SK-N-SH (cell line): ENCODE results near the gene AGBL3. TPM values are rescaled to one million over a fixed set of nuclear protein-coding genes. Genes with fewer than 3 reads are reported as not detected.

Experiments
- CTCF ChIA-PET: fragments of 300-600, 350-600 bp; formaldehyde crosslinking; extraction: SDS; loops from one replicate; lab custom pipeline; 2021; lab: Yijun Ruan, JAX
- POLR2A ChIA-PET: fragments of 350-600 bp; sonication (Branson Sonifier 250); formaldehyde crosslinking; extraction: SDS; loops from one replicate; lab custom pipeline; 2020; ENCODE audit warnings: antibody characterized with exemption, inconsistent platforms; lab: Yijun Ruan, JAX
- DNase-seq: peaks from one replicate; pipeline ENCODE4 v3.0.0; 2012
- H2AFZ ChIP-seq: fragments of 200-600 bp; sonication (generic); 2 replicates; pipeline ENCODE4 v1.8.1; 2016; ENCODE audit warnings: antibody characterized with exemption, mild to moderate bottlenecking, low read depth
- H3F3A ChIP-seq: fragments of 200-600 bp; sonication (generic); replicated peaks from 2 replicates; pipeline ENCODE3; 2016; ENCODE audit warnings: antibody characterized with exemption, mild to moderate bottlenecking; ENCODE audit not compliant: insufficient read depth
- H3K27ac ChIP-seq, 2 experiments: fragments of 200-500 bp in 1 of 2; fragments of 200-600 bp in 1 of 2; sonication (Bioruptor generic) in 1 of 2; sonication (generic), shearing (Covaris generic) in 1 of 2; 2 replicates each; pipeline versions ENCODE4 v1.5.1 to v1.6.1; 2014 to 2016; ENCODE audit warnings: low read depth in 2 of 2, inconsistent platforms in 1 of 2, low read length in 1 of 2, mild to moderate bottlenecking in 1 of 2, mixed read lengths in 1 of 2
- H3K27me3 ChIP-seq: fragments of 200-600 bp; sonication (generic), shearing (Covaris generic); 2 replicates; pipeline ENCODE4 v1.6.1; 2016; ENCODE audit warnings: mixed run types; ENCODE audit not compliant: insufficient read depth
- H3K36me3 ChIP-seq, 2 experiments: fragments of 200-500 bp in 1 of 2; fragments of 200-600 bp in 1 of 2; sonication (Bioruptor generic) in 1 of 2; sonication (generic) in 1 of 2; replicated peaks in 1 of 2; 2 replicates each; pipeline versions ENCODE3 to v1.5.1; 2014 to 2016; ENCODE audit warnings: low read length in 1 of 2, mild to moderate bottlenecking in 1 of 2; ENCODE audit not compliant: insufficient read depth in 2 of 2, control insufficient read depth in 1 of 2
- H3K4me1 ChIP-seq, 2 experiments: fragments of 200-500 bp in 1 of 2; fragments of 200-600 bp in 1 of 2; sonication (Bioruptor generic) in 1 of 2; sonication (generic), shearing (Covaris generic) in 1 of 2; 2 replicates each; pipeline versions ENCODE4 v1.5.1 to v1.6.1; 2014 to 2016; ENCODE audit warnings: low read depth in 1 of 2, low read length in 1 of 2, mixed run types in 1 of 2; ENCODE audit not compliant: insufficient read depth in 2 of 2, control insufficient read depth in 1 of 2
- H3K4me2 ChIP-seq: fragments of 200-600 bp; sonication (generic), shearing (Covaris generic); 2 replicates; pipeline ENCODE4 v1.6.1; 2017; ENCODE audit warnings: mixed run types
- H3K4me3 ChIP-seq, 2 experiments: fragments of 200-500 bp in 1 of 2; fragments of 200-600 bp in 1 of 2; sonication (Bioruptor generic) in 1 of 2; sonication (generic), shearing (Covaris generic) in 1 of 2; 2 replicates each; pipeline versions ENCODE4 v1.5.1 to v1.8.1; 2014 to 2016; ENCODE audit warnings: low read depth in 2 of 2, inconsistent platforms in 1 of 2, low read length in 1 of 2, mild to moderate bottlenecking in 1 of 2, mixed read lengths in 1 of 2, moderate library complexity in 1 of 2
- H3K79me2 ChIP-seq: fragments of 200-600 bp; sonication (generic); 2 replicates; pipeline ENCODE4 v1.8.1; 2017; ENCODE audit warnings: mild to moderate bottlenecking; ENCODE audit not compliant: insufficient read depth
- H3K9ac ChIP-seq: fragments of 200-600 bp; sonication (generic); 2 replicates; pipeline ENCODE4 v1.6.1; 2017; ENCODE audit warnings: mixed run types
- H3K9me2 ChIP-seq: fragments of 200-600 bp; sonication (generic); 2 replicates; pipeline ENCODE4 v1.6.1; 2017; ENCODE audit warnings: mixed run types
- H3K9me3 ChIP-seq: fragments of 200-600 bp; sonication (generic); 2 replicates; pipeline ENCODE4 v1.6.1; 2017; ENCODE audit warnings: mixed run types, mild to moderate bottlenecking, moderate library complexity
- H4K20me1 ChIP-seq: fragments of 200-600 bp; sonication (generic); 2 replicates; pipeline ENCODE4 v1.6.1; 2017; ENCODE audit warnings: mild to moderate bottlenecking, mixed run types; ENCODE audit not compliant: insufficient read depth
- CHD2 ChIP-seq: fragments of 150-350 bp; IDR thresholded peaks from 2 replicates; pipeline ENCODE4 v1.6.1; 2018; ENCODE audit warnings: low read length; ENCODE audit not compliant: partially characterized antibody
- EP300 ChIP-seq, 2 experiments: IDR thresholded peaks; 2 replicates each; pipeline versions ENCODE4 v1.4.0 to v1.6.1; 2012; ENCODE audit warnings: borderline replicate concordance in 1 of 2, low read depth in 1 of 2, low read length in 1 of 2
- EZH2phosphoT487 ChIP-seq: fragments of 200-600 bp; sonication (generic); IDR thresholded peaks from 2 replicates; pipeline ENCODE4 v1.6.1; 2017; ENCODE audit warnings: low read depth, mixed run types, mild to moderate bottlenecking, antibody characterized with exemption, moderate library complexity, borderline replicate concordance
- FOSL2 ChIP-seq: IDR thresholded peaks from 2 replicates; pipeline ENCODE4 v1.4.0; 2012; ENCODE audit warnings: low read depth, mild to moderate bottlenecking, moderate library complexity, borderline replicate concordance
- FOXM1 ChIP-seq: IDR thresholded peaks from 2 replicates; pipeline ENCODE4 v1.4.0; 2012; ENCODE audit warnings: low read depth, mild to moderate bottlenecking
- GABPA ChIP-seq: IDR thresholded peaks from 2 replicates; pipeline ENCODE4 v1.4.0; 2012; ENCODE audit warnings: low read depth, mild to moderate bottlenecking
- GATA2 ChIP-seq: sonication (generic); formaldehyde crosslinking; IDR thresholded peaks from 2 replicates; pipeline ENCODE4 v1.5.0; 2020; ENCODE audit warnings: mild to moderate bottlenecking, missing genetic modification reagents
- MEF2A ChIP-seq: IDR thresholded peaks from 2 replicates; pipeline ENCODE4 v1.4.0; 2012; ENCODE audit warnings: low read depth, borderline replicate concordance
- MXI1 ChIP-seq: IDR thresholded peaks from 2 replicates; pipeline ENCODE4 v1.6.1; 2012; ENCODE audit warnings: mild to moderate bottlenecking, low read depth, low read length, improper control_type of control experiment
- RAD21 ChIP-seq: IDR thresholded peaks from 2 replicates; pipeline ENCODE4 v1.6.1; 2012; ENCODE audit warnings: mild to moderate bottlenecking, low read length
- RCOR1 ChIP-seq: fragments of 150-350 bp; IDR thresholded peaks from 2 replicates; pipeline ENCODE4 v1.6.1; 2017; ENCODE audit warnings: antibody characterized with exemption, low read length
- TAF1 ChIP-seq: IDR thresholded peaks from 2 replicates; pipeline ENCODE4 v1.6.1; 2012; ENCODE audit warnings: low read depth, mild to moderate bottlenecking, low read length, moderate library complexity, borderline replicate concordance
- TEAD4 ChIP-seq: IDR thresholded peaks from 2 replicates; pipeline ENCODE4 v1.4.0; 2012; ENCODE audit warnings: mild to moderate bottlenecking, borderline replicate concordance; ENCODE audit not compliant: insufficient read depth
- YY1 ChIP-seq: IDR thresholded peaks from 2 replicates; pipeline ENCODE4 v1.4.0; 2012; ENCODE audit warnings: low read depth, mild to moderate bottlenecking
- WGBS: methylation state at CpG from one replicate; pipeline ENCODE4 v1.1.6; 2017; ENCODE audit warnings: low lambda C conversion rate; 5-methylcytosine and 5-hydroxymethylcytosine counted together
- polyA plus RNA-seq, 3 experiments: library from polyadenylated mRNA; depleted of rRNA; stranded (reverse); fragments of >200 nt; gene quantifications; 2 replicates each; pipeline ENCODE4 v1.2.3, GENCODE V29; 2012
- TF ChIP-seq, protein P1 (sequence below): IDR thresholded peaks from 2 replicates; pipeline ENCODE4 v1.6.1; 2012; ENCODE audit warnings: mild to moderate bottlenecking, low read depth, low read length, moderate library complexity
- TF ChIP-seq, protein P2 (sequence below): fragments of 200-600 bp; sonication (generic); IDR thresholded peaks from 2 replicates; pipeline ENCODE4 v1.6.1; 2017; ENCODE audit warnings: antibody characterized with exemption, mild to moderate bottlenecking, moderate library complexity

AGBL3 gene
- polyA plus RNA-seq, 1 of the 3 experiments (the other 2 are of a cell fraction), result 0.35 TPM

GRCh38 chr7:135147899-135148721 is 161.8 kb downstream of the AGBL3 start, which contains the start of gene TMEM140:
TMEM140 (plus strand) TSS chr7:135148072; CDS start chr7:135164442, 16,370 bp downstream.
- H3K27ac ChIP-seq, result no peak within 1 kb of the TSS
- H3K27me3 ChIP-seq, result no peaks in the 10 kb centered on the region
- H3K9me2 ChIP-seq, result no peaks in the 10 kb centered on the region
- POLR2A ChIA-PET, result no interaction called here
- peak within 1 kb of the TSS in 1 of 2 experiments; percentile 30; a peak in 3 of 4 replicates for H3K4me3 ChIP-seq
- no peak for DNase-seq
- no peak within 1 kb of the TSS for H3K9ac ChIP-seq
- H3K9me3 ChIP-seq, result no peaks in the 10 kb centered on the region
- 67% methylated on average over 13 of the region's 13 CpGs for WGBS
- peak within 1 kb of the TSS; percentile 65 for H2AFZ ChIP-seq
- TF ChIP-seq GATA2 (CRISPR knock-in tag) (no peak), TAF1 (no peak)
- TF ChIP-seq, protein P1, sequence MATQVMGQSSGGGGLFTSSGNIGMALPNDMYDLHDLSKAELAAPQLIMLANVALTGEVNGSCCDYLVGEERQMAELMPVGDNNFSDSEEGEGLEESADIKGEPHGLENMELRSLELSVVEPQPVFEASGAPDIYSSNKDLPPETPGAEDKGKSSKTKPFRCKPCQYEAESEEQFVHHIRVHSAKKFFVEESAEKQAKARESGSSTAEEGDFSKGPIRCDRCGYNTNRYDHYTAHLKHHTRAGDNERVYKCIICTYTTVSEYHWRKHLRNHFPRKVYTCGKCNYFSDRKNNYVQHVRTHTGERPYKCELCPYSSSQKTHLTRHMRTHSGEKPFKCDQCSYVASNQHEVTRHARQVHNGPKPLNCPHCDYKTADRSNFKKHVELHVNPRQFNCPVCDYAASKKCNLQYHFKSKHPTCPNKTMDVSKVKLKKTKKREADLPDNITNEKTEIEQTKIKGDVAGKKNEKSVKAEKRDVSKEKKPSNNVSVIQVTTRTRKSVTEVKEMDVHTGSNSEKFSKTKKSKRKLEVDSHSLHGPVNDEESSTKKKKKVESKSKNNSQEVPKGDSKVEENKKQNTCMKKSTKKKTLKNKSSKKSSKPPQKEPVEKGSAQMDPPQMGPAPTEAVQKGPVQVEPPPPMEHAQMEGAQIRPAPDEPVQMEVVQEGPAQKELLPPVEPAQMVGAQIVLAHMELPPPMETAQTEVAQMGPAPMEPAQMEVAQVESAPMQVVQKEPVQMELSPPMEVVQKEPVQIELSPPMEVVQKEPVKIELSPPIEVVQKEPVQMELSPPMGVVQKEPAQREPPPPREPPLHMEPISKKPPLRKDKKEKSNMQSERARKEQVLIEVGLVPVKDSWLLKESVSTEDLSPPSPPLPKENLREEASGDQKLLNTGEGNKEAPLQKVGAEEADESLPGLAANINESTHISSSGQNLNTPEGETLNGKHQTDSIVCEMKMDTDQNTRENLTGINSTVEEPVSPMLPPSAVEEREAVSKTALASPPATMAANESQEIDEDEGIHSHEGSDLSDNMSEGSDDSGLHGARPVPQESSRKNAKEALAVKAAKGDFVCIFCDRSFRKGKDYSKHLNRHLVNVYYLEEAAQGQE, result no peak
- CTCF ChIA-PET, result interaction anchor here (1.6 to 2.2 kb wide), 3 partner anchors 12 to 23 kb away, joined by 3 to 5 read pairs (median 5); no protein-coding TSS in a partner anchor
- no peaks in the 10 kb centered on the region for H4K20me1 ChIP-seq
- peak within 1 kb of the TSS; percentile 30 for H3K4me2 ChIP-seq
- H3F3A ChIP-seq, result no peaks in the 10 kb centered on the region
- no peaks in the 10 kb centered on the region for H3K36me3 ChIP-seq
- H3K79me2 ChIP-seq, result no peaks in the 10 kb centered on the region
- H3K4me1 ChIP-seq, result peaks cover 0 to 2% of the 10 kb centered on the region in 2 experiments; a peak in 1 of 4 replicates

- H3K4me3 ChIP-seq, result no peak overlapping the region; a peak in 1 of 4 replicates
- WGBS, result 31% methylated on average over 8 of the region's 8 CpGs
- H3K4me2 ChIP-seq, result no peak overlapping the region
- TF ChIP-seq, protein P2, sequence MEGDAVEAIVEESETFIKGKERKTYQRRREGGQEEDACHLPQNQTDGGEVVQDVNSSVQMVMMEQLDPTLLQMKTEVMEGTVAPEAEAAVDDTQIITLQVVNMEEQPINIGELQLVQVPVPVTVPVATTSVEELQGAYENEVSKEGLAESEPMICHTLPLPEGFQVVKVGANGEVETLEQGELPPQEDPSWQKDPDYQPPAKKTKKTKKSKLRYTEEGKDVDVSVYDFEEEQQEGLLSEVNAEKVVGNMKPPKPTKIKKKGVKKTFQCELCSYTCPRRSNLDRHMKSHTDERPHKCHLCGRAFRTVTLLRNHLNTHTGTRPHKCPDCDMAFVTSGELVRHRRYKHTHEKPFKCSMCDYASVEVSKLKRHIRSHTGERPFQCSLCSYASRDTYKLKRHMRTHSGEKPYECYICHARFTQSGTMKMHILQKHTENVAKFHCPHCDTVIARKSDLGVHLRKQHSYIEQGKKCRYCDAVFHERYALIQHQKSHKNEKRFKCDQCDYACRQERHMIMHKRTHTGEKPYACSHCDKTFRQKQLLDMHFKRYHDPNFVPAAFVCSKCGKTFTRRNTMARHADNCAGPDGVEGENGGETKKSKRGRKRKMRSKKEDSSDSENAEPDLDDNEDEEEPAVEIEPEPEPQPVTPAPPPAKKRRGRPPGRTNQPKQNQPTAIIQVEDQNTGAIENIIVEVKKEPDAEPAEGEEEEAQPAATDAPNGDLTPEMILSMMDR, result no peak
- no peak for TF ChIP-seq YY1
- TF ChIP-seq TEAD4, result no peak
- no peak for TF ChIP-seq MEF2A
- no peak for TF ChIP-seq CHD2
- TF ChIP-seq EZH2phosphoT487, result no peak
- no peak for TF ChIP-seq RAD21
- no peak for TF ChIP-seq MXI1
- no peak for TF ChIP-seq EP300 (IDR thresholded peaks at IDR 0.05; ENCODE audit: borderline replicate concordance in 1 of 2, low read depth in 1 of 2, low read length in 1 of 2)
- TF ChIP-seq RCOR1, result no peak
- no peak for TF ChIP-seq FOSL2
- no peak for TF ChIP-seq FOXM1
- TF ChIP-seq GABPA, result no peak
Measured at GRCh38 chr7:135150072-135150782, 163.9 kb downstream of the AGBL3 start.

More at GRCh38 chr7:135150072-135150782, 163.9 kb downstream of the AGBL3 start:
- Histone ChIP-seq H2AFZ (no peak overlapping the region), H3K27ac (no peak overlapping the region), H3K9ac (no peak overlapping the region), H3F3A (no peaks in the 10 kb centered on the region), H4K20me1 (no peaks in the 10 kb centered on the region), H3K4me1 (peaks cover 0 to 2% of the 10 kb centered on the region in 2 experiments; a peak in 1 of 4 replicates), H3K36me3 (no peaks in the 10 kb centered on the region), H3K9me3 (no peaks in the 10 kb centered on the region), H3K79me2 (no peaks in the 10 kb centered on the region), H3K9me2 (no peaks in the 10 kb centered on the region), H3K27me3 (no peaks in the 10 kb centered on the region)
- no peak for DNase-seq
- CTCF ChIA-PET, result interaction anchor here (0.6 to 1.1 kb wide), 4 partner anchors 20 to 538 kb away, joined by 3 to 6 read pairs (median 4); partner anchors contain the start of gene CYREN
- POLR2A ChIA-PET, result no interaction called here
